T-helper 1 cell (primary cell): ENCODE measurements around the gene MYO19.
"Not testable (repeated sequence)": the region's sequence is repeated elsewhere in the genome, so short reads cannot be mapped to it uniquely, and the experiment has no call there.

Experiments
- DNase-seq, 5 donors: peaks; one replicate each; pipeline ENCODE4 v3.0.0-alpha.2; 2012 to 2020

MYO19 gene

GRCh38 chr17:36532435-36532975 is 2.2 kb downstream of the MYO19 start:
- no peak for DNase-seq

GRCh38 chr17:36529121-36529520 is 5.5 kb downstream of the MYO19 start:
- DNase-seq = no peak

GRCh38 chr17:36527621-36528250 is 6.9 kb downstream of the MYO19 start:
- DNase-seq = no peak

- no peak for DNase-seq
These were observed 8.8 kb downstream of the MYO19 start for GRCh38 chr17:36525888-36526287.

GRCh38 chr17:36525113-36525512 is 9.6 kb downstream of the MYO19 start:
- no peak for DNase-seq

GRCh38 chr17:36524428-36524876 is 10.2 kb downstream of the MYO19 start:
- no peak for DNase-seq

GRCh38 chr17:36523113-36523512 is 11.6 kb downstream of the MYO19 start:
- no peak for DNase-seq

GRCh38 chr17:36515837-36516236 is 18.8 kb downstream of the MYO19 start:
- no peak for DNase-seq

- DNase-seq = no peak
These were observed 19.8 kb downstream of the MYO19 start for GRCh38 chr17:36514856-36515255.

- DNase-seq = no peak
These were observed 22.0 kb downstream of the MYO19 start for GRCh38 chr17:36512641-36513040.

- no peak for DNase-seq
These were observed 23.5 kb downstream of the MYO19 start for GRCh38 chr17:36511216-36511615.

GRCh38 chr17:36510636-36511035 is 24.0 kb downstream of the MYO19 start:
- no peak for DNase-seq

GRCh38 chr17:36509272-36509985 is 25.2 kb downstream of the MYO19 start:
- no peak for DNase-seq

- DNase-seq = not testable (repeated sequence)
These were observed 26.2 kb downstream of the MYO19 start for GRCh38 chr17:36508439-36508838.

GRCh38 chr17:36507266-36507665 is 27.4 kb downstream of the MYO19 start:
- no peak for DNase-seq

- DNase-seq = no peak
These were observed 27.8 kb downstream of the MYO19 start for GRCh38 chr17:36506831-36507230.

GRCh38 chr17:36506249-36506826 is 28.3 kb downstream of the MYO19 start:
- no peak for DNase-seq

- DNase-seq = no peak
These were observed 29.5 kb downstream of the MYO19 start for GRCh38 chr17:36505171-36505570.

- DNase-seq = no peak
These were observed 30.5 kb downstream of the MYO19 start for GRCh38 chr17:36504156-36504545.

- DNase-seq = no peak
These were observed 31.1 kb downstream of the MYO19 start for GRCh38 chr17:36503456-36504155.

- no peak for DNase-seq
These were observed 32.7 kb downstream of the MYO19 start for GRCh38 chr17:36501963-36502362.

- no peak for DNase-seq
These were observed 33.3 kb downstream of the MYO19 start for GRCh38 chr17:36501351-36501750.

- DNase-seq = no peak
These were observed 33.9 kb downstream of the MYO19 start for GRCh38 chr17:36500745-36501225.
